ENCODE measurements around the gene MTCL1.

- no peak for TF ChIP-seq CTCF (IDR thresholded peaks at IDR 0.05)
- no peak for TF ChIP-seq SIN3A (IDR thresholded peaks at IDR 0.05; ENCODE audit: borderline replicate concordance, insufficient read depth, low read depth, low read length)
- TF ChIP-seq POLR2AphosphoS5 (IDR thresholded peaks at IDR 0.05; ENCODE audit: low read depth, low read length) = no peak
Measured at GRCh38 chr18:8802017-8802672, 96.8 kb downstream of the MTCL1 start.
